Measurements from ENCODE around the gene EXOC5.

EXOC5 gene, protein sequence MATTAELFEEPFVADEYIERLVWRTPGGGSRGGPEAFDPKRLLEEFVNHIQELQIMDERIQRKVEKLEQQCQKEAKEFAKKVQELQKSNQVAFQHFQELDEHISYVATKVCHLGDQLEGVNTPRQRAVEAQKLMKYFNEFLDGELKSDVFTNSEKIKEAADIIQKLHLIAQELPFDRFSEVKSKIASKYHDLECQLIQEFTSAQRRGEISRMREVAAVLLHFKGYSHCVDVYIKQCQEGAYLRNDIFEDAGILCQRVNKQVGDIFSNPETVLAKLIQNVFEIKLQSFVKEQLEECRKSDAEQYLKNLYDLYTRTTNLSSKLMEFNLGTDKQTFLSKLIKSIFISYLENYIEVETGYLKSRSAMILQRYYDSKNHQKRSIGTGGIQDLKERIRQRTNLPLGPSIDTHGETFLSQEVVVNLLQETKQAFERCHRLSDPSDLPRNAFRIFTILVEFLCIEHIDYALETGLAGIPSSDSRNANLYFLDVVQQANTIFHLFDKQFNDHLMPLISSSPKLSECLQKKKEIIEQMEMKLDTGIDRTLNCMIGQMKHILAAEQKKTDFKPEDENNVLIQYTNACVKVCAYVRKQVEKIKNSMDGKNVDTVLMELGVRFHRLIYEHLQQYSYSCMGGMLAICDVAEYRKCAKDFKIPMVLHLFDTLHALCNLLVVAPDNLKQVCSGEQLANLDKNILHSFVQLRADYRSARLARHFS

DNA sequence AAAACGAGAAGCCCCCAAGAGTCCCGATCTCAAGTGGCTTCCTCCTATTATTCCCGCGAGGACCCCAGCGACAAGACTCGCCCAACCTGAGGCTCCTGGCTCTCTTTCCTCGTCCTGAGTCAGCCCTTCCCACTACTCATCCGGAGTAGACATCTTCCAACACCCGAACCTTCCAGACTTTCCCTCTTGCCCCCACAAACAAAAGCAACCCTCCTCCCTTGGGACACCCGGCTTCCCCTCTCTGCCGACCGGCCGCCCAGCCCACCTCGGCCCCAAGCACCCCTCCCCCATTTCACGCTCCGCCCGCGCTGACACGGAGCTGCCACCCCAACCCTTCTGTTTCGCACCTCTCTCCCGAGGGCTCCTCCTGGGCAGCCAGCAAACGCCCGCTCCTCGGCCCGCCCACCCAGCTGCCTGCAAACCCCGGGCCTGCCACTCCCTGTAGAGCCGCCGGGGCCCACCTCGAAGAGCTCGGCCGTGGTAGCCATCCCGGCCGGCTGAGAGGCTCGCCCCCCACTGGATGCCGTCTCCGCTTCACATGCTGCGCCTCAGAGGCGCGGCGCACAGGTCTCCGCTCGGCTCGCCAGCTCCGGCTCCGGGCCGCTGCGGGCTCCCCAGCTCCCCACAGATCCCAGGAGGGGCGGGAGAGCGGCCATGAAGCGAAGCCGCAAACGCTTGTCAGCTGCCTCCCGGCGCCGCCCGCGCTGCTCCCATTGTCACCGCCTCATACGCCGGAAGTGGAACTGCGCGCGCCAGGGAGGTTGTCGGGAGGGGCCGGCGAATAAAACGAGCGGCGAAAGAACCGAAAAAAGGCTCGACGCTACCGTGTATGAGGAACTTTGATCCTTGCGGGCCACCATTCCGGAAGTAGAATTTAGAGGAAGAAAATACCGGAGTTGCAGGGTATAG lies at the start of gene EXOC5, which contains the start of gene AP5M1:
Gene EXOC5 (minus strand): TSS at position 745 of the 909 bp plus-strand sequence. CDS start 257 bp downstream, at position 488.
Gene AP5M1 (plus strand): TSS at position 811 of the 909 bp plus-strand sequence. CDS start 344 bp downstream, outside the sequence.
- FAIRE-seq (peak; percentile 96), DNase-seq (ENCODE audit: insufficient read length, low spot score) (peak; percentile 93)

DNA sequence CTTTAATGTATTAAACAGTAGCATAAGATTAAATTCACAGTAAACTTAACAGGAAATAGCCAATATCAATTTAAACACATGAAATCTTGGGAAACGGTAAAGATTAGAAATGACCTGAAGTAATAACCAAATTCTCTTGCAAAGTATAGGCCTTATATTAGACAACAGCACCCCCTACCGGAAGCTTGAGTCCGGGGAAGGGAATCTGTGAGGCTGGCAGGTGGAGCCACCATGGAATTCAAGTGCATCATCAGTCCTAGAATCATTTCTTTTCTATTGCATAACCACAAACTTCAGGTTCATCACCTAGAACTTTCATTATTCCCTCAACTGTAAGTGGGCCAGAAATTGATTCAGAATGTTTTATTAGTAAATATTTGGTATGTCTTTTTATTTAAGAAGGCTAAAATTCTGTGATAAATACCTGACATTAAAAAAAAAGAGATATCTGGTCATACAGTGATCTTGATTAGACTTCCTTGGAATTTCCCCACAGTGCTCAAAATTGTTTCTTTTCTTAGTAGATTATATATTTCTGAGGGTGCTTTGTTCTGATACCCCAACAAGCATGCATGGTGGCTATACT lies 48.6 kb upstream of the EXOC5 start:
- FAIRE-seq (peak; percentile 83), DNase-seq (ENCODE audit: insufficient read length, low spot score) (peak; percentile 90)

DNA sequence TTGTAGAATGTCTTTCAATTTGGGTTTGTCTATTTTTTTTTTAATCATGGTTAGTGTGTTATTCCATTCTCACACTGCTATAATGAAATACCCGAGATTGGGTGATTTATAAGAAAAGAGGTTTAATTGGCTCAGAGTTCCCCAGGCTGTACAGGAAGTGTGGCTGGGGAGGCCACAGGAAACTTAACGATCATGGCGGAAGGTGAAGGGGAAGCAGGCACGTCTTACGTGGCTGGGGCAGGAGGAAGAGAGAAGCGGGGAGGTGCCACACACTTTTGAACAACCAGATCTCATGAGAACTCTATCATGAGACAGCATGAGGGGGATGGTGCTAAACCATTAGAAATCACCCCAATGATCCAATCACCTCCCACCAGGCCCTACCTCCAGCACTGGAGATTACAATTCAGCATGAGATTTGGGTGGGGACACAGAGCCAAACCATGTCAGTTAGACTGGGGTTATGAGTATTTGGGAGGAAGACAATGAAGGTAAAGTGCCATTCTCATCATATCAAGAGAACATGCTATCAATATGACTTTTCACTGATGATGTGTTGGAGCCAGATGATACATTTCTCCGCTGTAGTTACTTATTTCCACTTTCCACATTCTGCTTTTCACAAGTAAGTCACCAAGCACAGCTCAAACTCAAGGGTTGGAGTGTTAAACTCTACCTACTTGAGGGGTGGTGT lies 45.8 kb upstream of the EXOC5 start:
- peak; percentile 96 for FAIRE-seq
- no peak for DNase-seq (ENCODE audit: insufficient read length, low spot score)

DNA sequence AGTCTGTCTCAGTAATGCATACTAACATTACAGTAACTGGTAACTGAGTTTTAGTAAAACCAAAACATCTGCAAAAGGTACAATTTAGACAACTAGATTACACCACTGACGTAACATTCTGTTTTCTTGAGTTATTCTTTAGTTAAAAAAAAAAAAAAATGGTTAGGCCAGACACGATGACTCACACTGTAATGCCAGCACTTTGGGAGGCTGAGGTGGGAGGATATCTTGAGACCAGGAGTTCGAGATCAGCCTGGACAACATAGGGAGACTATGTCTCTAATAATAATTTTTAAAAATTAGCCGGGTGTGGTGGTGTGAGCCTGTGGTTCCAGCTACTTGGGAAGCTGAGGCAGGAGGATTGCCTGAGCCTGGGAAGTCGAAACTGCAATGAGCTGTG lies 34.2 kb upstream of the EXOC5 start:
- DNase-seq (ENCODE audit: insufficient read length, low spot score) (no peak), FAIRE-seq (peak; percentile 81)

DNA sequence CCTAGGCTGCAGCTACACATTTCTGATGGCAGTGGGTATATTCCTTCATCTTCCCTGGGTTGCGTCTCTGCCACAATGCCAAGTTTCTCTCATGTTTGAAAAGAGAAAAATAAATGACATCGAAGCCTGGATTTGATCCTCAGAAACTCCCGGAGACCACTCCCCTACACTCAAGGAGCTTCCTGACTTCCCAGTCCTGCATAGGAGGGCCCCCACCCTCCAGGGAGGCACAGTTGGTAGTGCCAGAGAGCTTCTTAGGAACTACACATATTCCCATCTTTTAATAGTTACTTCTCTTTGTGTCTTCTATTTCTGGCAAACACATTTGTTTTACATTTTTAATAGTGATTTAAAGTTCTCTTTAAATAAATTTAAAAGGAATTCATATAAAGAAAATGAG lies 30.8 kb upstream of the EXOC5 start:
- FAIRE-seq (peak; percentile 73), DNase-seq (ENCODE audit: insufficient read length, low spot score) (no peak)

DNA sequence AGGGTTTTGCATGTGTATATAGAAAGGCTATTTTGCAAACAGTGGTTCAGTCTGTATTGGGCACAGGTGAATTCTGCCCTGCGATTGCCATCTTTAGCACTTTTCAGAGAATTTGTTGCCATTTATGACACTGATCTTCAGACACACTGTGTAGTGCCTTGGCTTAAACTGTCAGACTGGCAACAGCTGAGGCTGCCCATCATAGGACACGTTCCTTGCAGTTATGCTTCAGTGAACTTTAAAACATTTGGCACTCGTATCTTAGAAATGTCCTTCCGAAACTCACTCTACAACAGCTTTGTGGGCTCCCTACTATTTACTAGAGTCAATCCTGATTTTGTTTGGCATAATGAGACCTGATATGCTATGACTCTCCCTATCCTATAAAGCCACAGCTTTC lies 29.1 kb upstream of the EXOC5 start:
- FAIRE-seq, result peak; percentile 92
- no peak for DNase-seq (ENCODE audit: insufficient read length, low spot score)

DNA sequence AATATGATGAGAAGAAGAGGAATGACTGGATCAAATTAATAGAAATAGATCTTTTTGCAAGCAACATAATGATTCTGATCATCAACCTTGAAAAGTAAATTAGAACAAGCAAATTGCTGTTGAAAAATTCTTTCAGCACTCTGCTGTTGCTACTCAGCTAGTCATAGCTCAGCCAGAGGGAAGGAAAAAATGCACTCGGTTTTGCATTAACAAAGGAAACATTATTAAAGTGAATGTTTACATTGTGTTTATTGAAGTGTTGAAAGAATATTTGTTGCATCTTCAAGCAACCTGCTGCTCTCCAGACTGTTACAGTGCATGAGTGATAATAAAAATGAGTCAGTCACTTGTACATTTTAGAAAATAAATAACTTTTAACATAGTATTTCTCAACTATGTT lies 26.5 kb upstream of the EXOC5 start:
- FAIRE-seq (peak; percentile 9), DNase-seq (ENCODE audit: insufficient read length, low spot score) (no peak)

DNA sequence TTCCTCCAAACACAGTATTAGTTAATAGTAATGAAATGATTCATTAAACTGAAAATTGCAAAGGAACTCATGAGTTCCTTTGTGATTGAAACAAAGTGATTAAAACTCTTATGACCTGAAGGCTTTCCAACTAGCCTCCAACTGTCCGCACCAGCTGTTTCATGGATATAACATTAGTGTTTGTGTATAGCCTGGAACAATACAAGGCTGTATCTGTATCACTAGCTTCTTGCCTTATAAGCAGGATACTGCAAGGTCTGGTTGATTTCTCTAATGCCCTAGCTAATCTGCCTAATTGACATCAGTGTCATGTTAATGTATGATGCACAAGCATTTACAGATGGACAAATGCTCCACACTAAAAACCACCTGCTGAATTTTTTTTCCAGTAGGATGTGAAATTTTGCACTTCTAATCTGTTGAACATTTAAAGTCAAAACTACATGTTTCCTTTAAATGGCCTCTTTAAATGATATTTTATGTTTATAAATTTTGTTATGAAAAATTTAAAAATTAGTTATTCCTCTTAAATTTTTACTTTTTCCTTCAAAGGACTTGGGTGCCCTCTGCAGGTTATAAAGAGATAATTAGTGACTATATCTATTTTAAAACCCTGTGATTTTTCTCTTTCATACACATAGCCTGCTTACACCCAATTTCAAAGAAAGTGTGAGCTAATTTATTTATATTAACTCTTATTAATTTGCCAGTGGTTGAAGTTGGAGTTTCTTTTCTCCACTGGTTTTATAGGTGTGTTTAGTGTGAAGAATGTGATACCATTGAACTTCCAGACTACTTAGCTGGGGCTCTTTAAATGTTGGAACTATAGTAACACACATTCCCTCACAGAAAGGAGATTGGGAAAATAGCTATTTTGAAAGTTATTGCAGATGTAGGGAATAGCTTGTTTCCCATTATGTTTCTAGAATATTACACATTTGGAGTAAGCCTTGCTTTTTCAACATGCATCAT lies 25.4 kb upstream of the EXOC5 start:
- FAIRE-seq (peak; percentile 96), DNase-seq (ENCODE audit: insufficient read length, low spot score) (no peak)

DNA sequence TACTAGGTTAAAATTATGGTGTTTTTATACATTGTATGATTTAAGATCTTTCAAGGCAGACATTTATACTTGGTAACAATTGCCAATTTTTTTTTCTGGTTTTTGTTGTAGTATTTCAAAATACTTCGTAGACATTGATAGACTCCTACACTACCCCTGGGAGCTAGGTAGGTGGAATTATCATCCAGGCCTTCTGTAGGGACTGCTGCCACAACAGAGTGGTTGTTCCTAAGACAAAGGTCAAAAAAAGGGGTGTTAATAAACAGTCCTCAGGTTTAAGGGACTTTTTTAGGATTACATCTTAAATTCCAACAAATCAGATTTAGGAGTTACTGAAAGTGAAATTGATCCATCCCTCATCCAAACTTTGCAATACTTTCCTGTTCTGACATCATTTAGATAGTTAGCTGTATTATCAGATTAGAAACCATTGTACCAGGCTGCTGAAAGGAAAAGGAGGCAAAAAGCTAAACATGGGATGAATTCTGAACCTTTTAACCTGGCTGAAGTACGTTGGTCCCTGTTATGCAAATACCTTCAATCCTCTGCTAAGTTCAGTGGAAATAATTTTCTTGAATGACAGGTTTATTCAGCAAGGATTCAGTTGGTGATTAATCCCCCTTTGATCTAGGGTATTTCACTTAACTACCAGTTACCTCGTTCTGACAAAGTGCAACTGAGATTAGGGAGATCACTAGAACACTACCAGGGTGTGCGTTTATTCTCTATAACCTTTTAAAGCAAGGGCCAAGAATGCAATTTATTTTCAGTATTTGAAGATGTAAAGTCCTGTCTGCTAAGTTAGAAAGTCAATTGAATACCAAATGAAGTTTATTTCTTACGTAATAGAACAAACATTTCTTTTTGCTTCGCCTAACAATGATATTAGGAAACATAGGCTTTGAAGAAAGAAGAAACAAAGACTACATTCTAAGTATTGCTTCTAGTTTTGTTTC lies 23.3 kb upstream of the EXOC5 start:
- FAIRE-seq (peak; percentile 95), DNase-seq (ENCODE audit: insufficient read length, low spot score) (no peak)

DNA sequence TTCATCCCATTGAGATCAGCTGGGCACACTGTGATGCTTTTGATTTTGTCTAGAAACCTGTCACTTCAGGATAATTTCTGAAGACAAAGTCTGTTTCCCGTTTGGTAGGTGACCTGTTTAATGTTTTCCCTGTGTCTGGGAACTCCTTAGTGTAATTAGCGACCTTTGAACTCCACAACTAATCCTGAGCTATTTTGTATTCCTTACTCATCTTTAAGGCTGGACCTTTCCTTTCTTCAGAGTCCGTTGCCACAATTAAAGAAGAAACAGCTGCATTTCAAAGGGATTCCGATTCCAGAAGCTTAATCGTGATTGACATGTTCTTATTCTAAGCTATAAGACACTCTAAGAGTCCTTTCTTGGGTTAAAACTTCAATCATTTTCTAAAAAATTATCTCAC lies 22.0 kb upstream of the EXOC5 start:
- FAIRE-seq (no peak), DNase-seq (ENCODE audit: insufficient read length, low spot score) (no peak)

DNA sequence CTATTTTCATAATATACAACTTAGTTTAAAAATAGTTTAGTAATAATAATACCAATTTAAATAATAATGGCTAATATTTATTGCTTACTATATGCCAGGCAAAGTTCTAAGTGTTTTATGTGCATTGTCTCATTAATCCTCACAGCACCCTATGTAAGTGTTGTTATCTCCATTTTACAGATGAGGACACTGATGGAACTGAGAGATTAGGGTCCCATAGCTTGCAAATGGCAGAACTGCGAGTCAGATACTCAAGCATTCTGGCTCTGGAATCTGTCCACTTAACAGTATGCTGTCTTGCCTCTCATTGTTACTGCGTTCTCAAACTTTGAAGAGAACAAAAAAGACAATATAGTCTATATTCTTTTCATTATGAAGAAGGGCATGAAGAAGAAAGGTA lies 19.0 kb upstream of the EXOC5 start:
- no peak for DNase-seq (ENCODE audit: insufficient read length, low spot score)
- FAIRE-seq, result peak; percentile 54

DNA sequence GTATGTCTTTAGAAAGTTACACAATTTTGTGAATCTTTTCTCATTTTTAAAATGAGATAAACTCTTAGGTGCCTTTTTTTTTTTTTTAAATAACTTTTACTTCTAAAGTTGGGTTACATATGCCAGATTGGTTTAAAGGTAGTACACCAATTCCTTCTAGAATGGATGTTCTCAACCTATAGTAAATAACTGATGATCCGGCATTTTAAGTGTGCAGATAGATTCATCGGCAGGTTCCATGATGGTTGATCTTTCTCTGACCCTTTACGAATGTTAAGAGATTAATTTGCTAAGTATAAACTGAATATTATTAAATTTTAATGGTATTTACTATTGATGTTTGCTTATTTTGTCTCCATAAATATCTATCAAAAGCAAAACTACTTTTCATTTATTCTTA lies 8.4 kb upstream of the EXOC5 start:
- no peak for FAIRE-seq

DNA sequence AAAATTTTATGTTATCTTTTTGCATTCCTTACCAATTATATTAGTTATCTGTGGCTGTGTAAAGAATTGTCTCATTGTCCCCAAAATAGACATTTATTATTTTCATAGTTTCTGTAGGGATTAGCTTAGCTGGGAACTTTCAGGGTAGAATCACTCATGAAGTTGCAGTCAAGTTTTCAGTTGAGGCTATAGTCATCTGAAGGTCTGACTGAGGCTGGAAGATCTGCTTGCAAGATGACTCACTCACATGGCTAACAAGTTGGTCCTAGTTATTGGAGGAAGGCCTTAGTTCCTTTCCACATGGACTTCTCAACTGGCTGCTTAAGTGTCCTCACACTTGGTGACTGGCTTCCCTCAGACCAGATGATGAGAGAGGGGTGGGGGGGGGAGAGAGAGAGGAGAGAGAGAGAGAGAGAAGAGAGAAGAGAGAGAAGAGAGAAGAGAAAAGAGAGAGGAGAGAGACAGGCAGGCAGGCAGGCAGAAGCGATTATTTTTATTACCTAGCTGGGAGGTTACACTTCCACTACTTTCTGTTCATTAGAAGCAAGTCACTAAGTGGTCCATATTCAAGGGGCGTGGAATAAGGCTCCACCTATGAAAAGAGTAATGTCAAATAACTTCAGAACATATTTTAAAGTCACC lies 6.4 kb upstream of the EXOC5 start:
- DNase-seq (ENCODE audit: insufficient read length, low spot score) (no peak), FAIRE-seq (peak; percentile 93)

More for the DNA sequence above, 8.4 kb upstream of the EXOC5 start:
- no peak for DNase-seq (ENCODE audit: insufficient read length, low spot score)

DNA sequence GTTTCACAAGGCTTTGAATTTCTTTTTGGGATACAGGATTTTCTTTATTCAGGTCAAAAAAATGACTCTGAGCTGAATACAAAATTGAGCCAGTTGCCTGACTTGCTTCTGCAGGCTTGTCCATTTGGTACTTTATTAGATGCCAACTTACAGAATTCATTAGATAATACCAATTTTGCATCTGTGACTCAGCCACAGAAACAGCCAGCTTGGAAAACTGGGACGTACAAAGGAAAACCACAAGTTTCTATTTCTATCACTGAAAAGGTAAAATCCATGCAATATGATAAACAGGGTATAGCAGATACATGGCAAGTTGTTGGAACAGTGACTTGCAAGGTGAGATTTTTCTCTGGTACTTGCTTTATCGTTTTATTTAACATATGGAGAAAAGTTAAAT lies 5.8 kb upstream of the EXOC5 start:
- FAIRE-seq (no peak), DNase-seq (ENCODE audit: insufficient read length, low spot score) (no peak)

DNA sequence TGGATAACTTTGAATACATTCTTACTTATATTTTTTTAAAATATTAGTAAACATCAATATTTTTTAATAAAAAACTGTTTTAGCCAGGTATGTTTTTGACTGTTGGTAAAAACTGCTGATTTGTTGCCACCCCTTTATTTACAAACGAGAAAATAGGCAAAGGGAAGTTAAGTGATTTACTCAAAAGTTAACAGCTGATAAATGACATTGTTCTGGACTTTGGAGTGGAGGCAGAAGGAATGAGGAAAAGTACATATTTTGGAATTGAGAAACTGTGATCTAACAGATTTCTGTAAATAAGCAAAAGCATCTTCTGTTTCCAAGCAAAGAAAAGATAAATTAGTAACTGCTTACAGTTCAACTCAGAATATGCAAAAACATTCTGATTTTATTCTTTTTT lies 4.5 kb upstream of the EXOC5 start:
- FAIRE-seq (peak; percentile 42), DNase-seq (ENCODE audit: insufficient read length, low spot score) (no peak)

DNA sequence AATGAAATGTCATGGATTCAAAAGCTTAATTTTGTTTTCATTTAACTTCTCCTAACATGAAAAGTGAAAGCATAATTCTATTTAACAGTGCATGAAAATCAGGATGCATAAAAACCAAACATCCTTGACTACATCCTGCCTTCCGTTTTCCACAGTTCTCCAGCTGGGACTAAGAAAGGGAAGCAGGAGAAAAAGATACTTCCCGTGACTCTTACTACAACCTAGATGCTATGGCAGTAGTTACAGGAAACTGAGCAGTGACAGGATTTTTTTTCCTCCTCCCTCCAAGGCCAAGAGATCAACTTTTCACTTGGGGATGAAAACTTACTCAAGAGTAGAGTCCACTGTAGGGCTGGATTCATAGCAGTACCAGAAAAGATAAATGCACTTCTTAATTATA lies 2.6 kb downstream of the EXOC5 start:
- peak; percentile 85 for FAIRE-seq
- DNase-seq (ENCODE audit: insufficient read length, low spot score), result no peak

DNA sequence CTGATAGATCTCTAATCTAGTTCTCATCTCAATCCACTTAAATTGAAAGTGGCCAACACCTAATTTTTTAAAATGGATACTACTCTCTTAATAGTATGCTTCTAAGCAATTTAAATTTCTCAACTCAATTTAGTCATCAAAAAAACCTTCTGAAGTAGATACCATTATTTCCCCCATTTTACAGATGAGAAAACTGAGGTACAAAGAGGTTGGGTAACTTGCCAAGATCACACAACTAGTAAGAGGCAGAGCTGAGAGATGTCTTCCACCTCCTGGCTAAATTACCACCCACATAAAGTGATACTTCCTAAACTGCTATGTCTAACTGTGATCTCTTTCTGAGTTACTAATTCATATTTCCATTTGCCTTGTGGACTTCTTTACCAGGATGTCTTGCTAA lies 6.6 kb downstream of the EXOC5 start:
- no peak for DNase-seq (ENCODE audit: insufficient read length, low spot score)
- peak; percentile 70 for FAIRE-seq

Measured in HTR-8/SVneo (cell line).